GM19395 (cell line): ENCODE data around the gene VPS4A.
"Not testable (repeated sequence)": the region's sequence is repeated elsewhere in the genome, so short reads cannot be mapped to it uniquely, and the experiment has no call there.

Experiments used
- ATAC-seq: cut with Tn5 transposase; IDR thresholded peaks from one replicate; pipeline ENCODE4 v1.9.1; 2021; ENCODE audit warnings: mild to moderate bottlenecking, moderate library complexity; ENCODE audit not compliant: unreplicated experiment

Gene VPS4A

GRCh38 chr16:69310653-69311532, at the start of gene VPS4A:
TSS of gene VPS4A (plus strand) at chr16:69311350. CDS start at chr16:69311512, 162 bp downstream.
- ATAC-seq: peak; percentile 87

GRCh38 chr16:69266334-69267063, 44.7 kb upstream of the VPS4A start:
- ATAC-seq: no peak

- ATAC-seq: no peak
Observed at GRCh38 chr16:69267633-69268032, 43.5 kb upstream of the VPS4A start.

GRCh38 chr16:69270395-69270794, 40.8 kb upstream of the VPS4A start:
- ATAC-seq: no peak

GRCh38 chr16:69270831-69271230, 40.3 kb upstream of the VPS4A start:
- ATAC-seq: no peak

- no peak for ATAC-seq
Observed at GRCh38 chr16:69273009-69273408, 38.1 kb upstream of the VPS4A start.

- ATAC-seq: no peak
Observed at GRCh38 chr16:69274699-69275235, 36.4 kb upstream of the VPS4A start.

GRCh38 chr16:69276148-69277115, 34.7 kb upstream of the VPS4A start:
- ATAC-seq: no peak

- no peak for ATAC-seq
Observed at GRCh38 chr16:69277413-69277812, 33.7 kb upstream of the VPS4A start.

GRCh38 chr16:69283851-69284250, 27.3 kb upstream of the VPS4A start:
- ATAC-seq: no peak

- ATAC-seq: no peak
Observed at GRCh38 chr16:69285240-69285639, 25.9 kb upstream of the VPS4A start.

GRCh38 chr16:69286941-69287713, 24.0 kb upstream of the VPS4A start:
- ATAC-seq: no peak

- ATAC-seq: not testable (repeated sequence)
Observed at GRCh38 chr16:69291657-69292056, 19.5 kb upstream of the VPS4A start.

- no peak for ATAC-seq
Observed at GRCh38 chr16:69293401-69293800, 17.7 kb upstream of the VPS4A start.

- no peak for ATAC-seq
Observed at GRCh38 chr16:69294051-69294450, 17.1 kb upstream of the VPS4A start.

GRCh38 chr16:69296771-69297170, 14.4 kb upstream of the VPS4A start:
- ATAC-seq: not testable (repeated sequence)

GRCh38 chr16:69298261-69298660, 12.9 kb upstream of the VPS4A start:
- ATAC-seq: no peak

- ATAC-seq: no peak
Observed at GRCh38 chr16:69301187-69301586, 10.0 kb upstream of the VPS4A start.

- ATAC-seq: no peak
Observed at GRCh38 chr16:69301861-69302260, 9.3 kb upstream of the VPS4A start.

GRCh38 chr16:69302301-69302700, 8.8 kb upstream of the VPS4A start:
- ATAC-seq: no peak
